ENCODE results near the gene SPTBN5. TPM values are rescaled to one million over a fixed set of nuclear protein-coding genes. Genes with fewer than 3 reads are reported as not detected.

The SPTBN5 gene
- total RNA-seq, 1 donor from 2014 or later = 1.9 TPM

GRCh38 chr15:41925086-41925608, 31.3 kb upstream of the SPTBN5 start:
- Histone ChIP-seq H3K9me3 (no peaks in the 10 kb centered on the region), H3K4me1 (peaks cover 74% of the 10 kb centered on the region), H3K36me3 (peaks cover 15% of the 10 kb centered on the region), H3K27me3 (no peaks in the 10 kb centered on the region), H3K4me3 (no peak overlapping the region), H3K27ac (peak overlapping the region; percentile 70)
- no peak for TF ChIP-seq CTCF (IDR thresholded peaks at IDR 0.05)
- ATAC-seq (no peak), DNase-seq (peak; percentile 1)
- intact Hi-C loops (cut with DNase I) = no loop called here

GRCh38 chr15:41923401-41923997, 29.6 kb upstream of the SPTBN5 start:
- Histone ChIP-seq H3K9me3 (no peaks in the 10 kb centered on the region), H3K36me3 (peaks cover 23% of the 10 kb centered on the region), H3K27ac (no peak overlapping the region), H3K27me3 (no peaks in the 10 kb centered on the region), H3K4me1 (peaks cover 63% of the 10 kb centered on the region), H3K4me3 (no peak overlapping the region)
- no peak for TF ChIP-seq CTCF (IDR thresholded peaks at IDR 0.05)
- ATAC-seq (no peak), DNase-seq (peak; percentile 2)
- intact Hi-C loops (cut with DNase I) = no loop called here

GRCh38 chr15:41922353-41922752, 28.5 kb upstream of the SPTBN5 start:
- H3K36me3 ChIP-seq = peaks cover 28% of the 10 kb centered on the region
- DNase-seq (peak; percentile 32), ATAC-seq (no peak)
- no peak overlapping the region for H3K4me3 ChIP-seq
- TF ChIP-seq CTCF (IDR thresholded peaks at IDR 0.05) = no peak
- no peaks in the 10 kb centered on the region for H3K27me3 ChIP-seq
- intact Hi-C loops (cut with DNase I) = no loop called here
- no peaks in the 10 kb centered on the region for H3K9me3 ChIP-seq
- H3K27ac ChIP-seq = no peak overlapping the region
- peaks cover 63% of the 10 kb centered on the region for H3K4me1 ChIP-seq

- intact Hi-C loops (cut with DNase I) = no loop called here
- Histone ChIP-seq H3K27me3 (no peaks in the 10 kb centered on the region), H3K9me3 (no peaks in the 10 kb centered on the region), H3K4me1 (peaks cover 59% of the 10 kb centered on the region), H3K27ac (no peak overlapping the region), H3K4me3 (no peak overlapping the region), H3K36me3 (peaks cover 28% of the 10 kb centered on the region)
- DNase-seq (no peak), ATAC-seq (no peak)
- TF ChIP-seq CTCF (IDR thresholded peaks at IDR 0.05) = no peak
Observed at GRCh38 chr15:41921639-41922038, 27.8 kb upstream of the SPTBN5 start.

- Histone ChIP-seq H3K4me1 (peaks cover 59% of the 10 kb centered on the region), H3K4me3 (no peak overlapping the region), H3K36me3 (peaks cover 28% of the 10 kb centered on the region), H3K27me3 (no peaks in the 10 kb centered on the region), H3K9me3 (no peaks in the 10 kb centered on the region), H3K27ac (no peak overlapping the region)
- intact Hi-C loops (cut with DNase I) = no loop called here
- DNase-seq (peak; percentile 29), ATAC-seq (no peak)
- TF ChIP-seq CTCF (IDR thresholded peaks at IDR 0.05) = no peak
Observed at GRCh38 chr15:41921167-41921566, 27.3 kb upstream of the SPTBN5 start.
